Stimulated activated CD8-positive, alpha-beta memory T cell treated with anti-CD3 and anti-CD28 coated beads, Interleukin-2, amount 100 ng/mL, for 48 hours (primary cell): ENCODE measurements around the gene TMEM44.
"Not testable (repeated sequence)": the region's sequence is repeated elsewhere in the genome, so short reads cannot be mapped to it uniquely, and the experiment has no call there.

ENCODE experiments used
- DNase-seq, 2 donors: peaks; one replicate each; pipeline ENCODE4 v3.0.0-alpha.2; 2020; ENCODE audit warnings: low read depth in 2 of 2

Gene TMEM44

DNA sequence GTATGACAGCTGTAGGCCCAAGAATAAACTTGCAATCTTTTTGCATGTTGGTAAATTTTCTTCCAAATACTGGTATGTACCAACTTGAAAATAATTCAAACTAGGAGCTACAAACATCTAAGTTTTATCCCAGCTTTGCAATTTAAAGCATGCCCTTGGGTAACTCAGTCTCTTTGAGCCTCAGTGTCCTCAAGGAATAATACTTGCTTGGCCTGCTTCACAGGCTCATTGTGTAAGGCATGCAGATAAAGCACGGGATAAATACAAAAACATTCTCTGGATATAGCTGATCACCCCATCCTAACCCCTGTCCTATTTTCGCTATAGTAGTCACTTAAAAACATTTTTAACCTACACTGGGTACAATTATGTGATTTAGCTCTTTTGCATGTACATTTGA, 9.6 kb upstream of the TMEM44 start:
- DNase-seq = no peak

- DNase-seq = peak in 1 of 2 donors; percentile 19
These were observed 7.6 kb upstream of the TMEM44 start for GRCh38 chr3:194640829-194641228.

GRCh38 chr3:194638991-194639605, 5.9 kb upstream of the TMEM44 start:
- DNase-seq = no peak

DNA sequence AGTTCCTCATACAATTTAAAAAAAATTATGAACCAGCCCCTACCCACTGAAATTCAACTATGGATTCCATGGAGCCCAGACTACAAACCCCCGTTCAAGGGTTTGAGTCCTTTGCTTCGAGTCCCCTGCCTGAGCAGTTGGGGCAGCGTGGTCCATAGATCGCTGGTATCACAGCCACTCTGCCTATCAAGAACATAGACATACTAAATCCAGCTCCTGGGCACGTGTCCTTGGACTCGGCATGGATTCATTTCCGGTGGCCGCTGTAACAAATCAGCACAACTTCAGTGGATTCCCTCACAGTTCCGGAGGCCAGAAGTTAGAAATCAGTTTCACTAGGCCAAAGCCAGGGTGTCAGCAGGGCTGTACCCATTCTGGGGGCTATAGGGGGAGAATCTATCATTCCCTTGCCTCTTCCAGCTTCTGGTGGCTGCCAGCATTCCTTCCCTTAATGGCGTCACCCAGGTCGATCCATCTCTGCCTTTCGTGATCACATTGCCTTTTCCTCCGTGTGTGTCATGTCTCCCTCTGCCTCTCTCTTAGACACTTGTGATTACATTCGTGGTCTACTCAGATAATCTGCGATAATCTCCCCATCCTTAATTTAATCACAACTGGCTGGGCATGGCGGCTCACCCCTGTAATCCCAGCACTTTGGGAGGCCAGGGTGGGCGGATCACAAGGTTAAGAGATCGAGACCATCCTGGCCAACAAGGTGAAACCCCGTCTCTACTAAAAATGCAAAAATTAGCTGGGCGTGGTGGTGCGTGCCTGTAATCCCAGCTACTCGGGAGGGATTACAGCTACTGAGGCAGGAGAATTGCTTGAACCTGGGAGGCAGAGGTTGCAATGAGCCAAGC, 4.6 kb upstream of the TMEM44 start:
- no peak for DNase-seq

DNA sequence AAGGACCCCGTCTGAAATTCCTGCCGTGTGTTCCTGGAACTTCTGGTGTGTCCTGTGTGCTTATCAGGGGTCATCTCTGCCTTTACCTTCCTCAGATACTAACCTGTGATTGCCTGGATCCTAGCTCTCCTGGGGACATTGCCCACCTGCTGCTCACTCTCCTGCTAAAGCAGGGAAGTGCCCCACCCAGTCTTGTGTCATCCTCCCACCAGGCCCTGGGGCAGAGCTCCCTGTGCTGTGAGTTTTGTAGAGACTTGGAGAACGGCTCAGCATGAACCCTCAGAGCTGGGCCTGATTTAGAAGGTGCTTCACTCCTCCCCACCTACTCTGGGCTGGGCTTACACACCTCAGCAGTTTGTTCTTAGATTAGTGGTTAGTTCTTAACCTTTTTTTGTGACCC, 3.8 kb upstream of the TMEM44 start:
- no peak for DNase-seq

DNA sequence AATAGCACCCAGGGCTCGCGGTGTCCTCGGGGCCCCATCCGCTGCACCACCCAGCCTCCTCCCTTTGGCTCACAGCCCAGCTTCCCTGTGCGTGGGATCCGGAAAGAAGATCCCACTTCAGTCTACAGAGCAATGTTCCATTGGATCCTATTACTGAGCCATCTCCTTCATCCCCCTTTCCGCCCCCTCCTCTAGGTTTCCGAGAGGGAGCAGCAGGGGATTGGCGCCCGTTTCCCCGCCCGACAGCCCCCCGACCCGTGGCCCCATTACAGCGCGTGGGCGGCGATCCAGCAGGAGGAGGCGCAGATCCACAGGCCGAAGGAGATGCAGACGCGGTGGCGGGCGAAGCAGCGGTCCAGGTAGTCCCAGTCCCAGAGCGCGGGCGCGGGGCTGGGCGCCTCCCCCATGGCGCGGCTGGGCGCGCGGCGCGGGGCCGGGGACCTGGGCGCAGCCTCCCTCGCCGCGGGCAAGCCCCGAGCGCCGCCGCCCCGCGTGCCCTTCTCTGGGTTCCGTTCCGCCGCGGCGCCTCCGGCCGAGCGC, 340 bp downstream of the TMEM44 start:
- peak in 1 of 2 donors; percentile 4 for DNase-seq

DNA sequence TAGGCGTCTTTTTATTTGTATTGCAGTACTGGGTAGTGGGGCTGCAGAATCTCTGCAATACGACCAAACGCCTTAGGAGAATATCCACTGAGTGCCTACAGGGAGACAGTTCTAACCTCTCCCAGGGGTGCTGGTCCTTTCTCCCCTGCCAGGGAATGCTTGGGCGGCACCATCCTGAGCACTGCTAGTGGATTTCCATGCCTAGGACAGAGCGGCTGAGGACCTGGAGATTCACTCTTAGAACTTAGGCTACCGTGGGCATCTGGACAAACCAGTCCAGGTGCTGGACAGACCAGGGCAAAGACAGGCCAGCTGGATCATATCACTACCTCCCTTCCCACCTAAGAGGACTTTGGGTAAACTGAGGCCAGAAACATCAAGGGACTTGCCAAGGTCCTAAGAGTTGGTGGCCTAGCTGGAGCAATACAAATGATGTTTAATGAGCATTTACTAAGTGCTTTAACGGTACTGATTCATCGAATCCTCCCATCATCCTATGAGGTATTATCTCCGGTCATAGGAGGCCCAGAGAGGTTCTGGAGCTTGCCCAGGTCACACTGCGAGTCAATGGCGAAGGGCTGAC, 902 bp downstream of the TMEM44 start:
- no peak for DNase-seq

- no peak for DNase-seq
These were observed 1.5 kb downstream of the TMEM44 start for GRCh38 chr3:194631696-194632095.

- DNase-seq = not testable (repeated sequence)
These were observed 2.5 kb downstream of the TMEM44 start for GRCh38 chr3:194630681-194631080.

- no peak for DNase-seq
These were observed 8.3 kb downstream of the TMEM44 start for GRCh38 chr3:194624956-194625355.

GRCh38 chr3:194623449-194624290, 9.5 kb downstream of the TMEM44 start:
- DNase-seq = no peak

DNA sequence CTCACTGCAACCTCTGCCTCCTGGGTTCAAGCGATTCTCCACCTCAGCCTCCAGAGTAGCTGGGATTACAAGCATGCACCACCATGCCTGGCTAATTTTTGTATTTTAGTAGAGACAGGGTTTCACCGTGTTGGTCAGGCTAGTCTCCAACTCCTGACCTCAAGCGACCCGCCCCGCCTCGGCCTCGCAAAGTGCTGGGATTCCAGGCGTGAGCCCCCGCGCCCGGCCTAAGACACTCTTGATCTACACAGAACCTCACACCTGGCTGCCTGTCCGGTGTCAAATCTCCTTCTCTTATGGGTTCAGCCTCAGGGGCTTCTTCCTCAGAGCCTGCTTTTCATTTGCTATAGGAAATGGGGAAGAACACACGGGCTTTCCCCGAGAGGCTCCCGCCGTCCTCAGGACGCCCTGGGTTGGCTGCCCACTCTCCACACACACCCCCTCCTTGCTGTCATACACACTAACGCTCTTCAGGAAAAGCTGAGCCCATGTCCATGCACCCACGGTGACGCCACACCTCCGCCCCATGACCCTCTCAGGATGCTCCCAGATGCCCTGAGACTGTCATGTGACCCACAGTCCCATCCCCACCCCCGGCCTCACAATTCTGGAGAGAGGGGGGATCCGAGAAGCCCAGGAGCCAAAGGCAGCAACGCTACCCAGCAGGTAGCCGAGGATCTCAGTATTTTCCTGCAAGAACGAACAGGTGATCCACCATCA, 10.4 kb downstream of the TMEM44 start:
- no peak for DNase-seq

DNA sequence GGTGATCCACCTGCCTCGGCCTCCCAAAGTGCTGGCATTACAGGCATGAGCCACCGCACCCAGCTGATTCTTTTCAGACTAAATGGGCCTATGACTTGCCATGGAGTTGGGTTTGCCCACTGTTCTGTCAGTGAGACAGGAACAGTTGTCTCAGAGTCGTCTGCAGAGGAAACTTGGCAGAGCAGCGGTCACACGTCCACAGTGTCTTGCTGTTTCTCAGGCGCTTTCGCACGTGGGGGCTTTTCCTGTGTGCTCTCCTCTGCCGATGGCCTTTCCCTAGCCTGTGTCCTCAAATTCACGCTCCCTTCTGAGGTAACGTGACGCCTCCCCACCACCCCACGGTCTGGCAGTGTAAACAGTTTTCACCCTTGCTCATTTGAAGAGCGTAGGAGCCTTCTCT, 11.3 kb downstream of the TMEM44 start:
- DNase-seq = no peak

DNA sequence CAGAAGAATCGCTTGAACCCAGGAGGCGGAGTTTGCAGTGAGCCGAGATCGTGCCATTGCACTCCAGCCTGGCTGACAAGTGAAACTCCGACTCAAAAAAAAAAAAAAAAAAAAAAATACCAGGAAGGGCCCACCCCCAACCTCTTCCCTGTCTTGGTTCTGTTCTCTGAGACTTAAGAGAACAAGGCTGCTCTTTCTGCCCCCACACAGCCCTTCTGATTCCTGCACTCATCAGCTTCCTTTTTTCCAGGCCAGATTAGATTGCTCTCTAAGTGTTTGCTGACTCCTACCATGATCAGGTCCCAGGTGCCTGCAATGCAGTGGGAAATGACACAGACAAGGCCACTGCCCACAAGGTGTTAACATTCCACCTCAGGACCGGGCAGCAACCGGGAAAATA, 13.0 kb downstream of the TMEM44 start:
- no peak for DNase-seq

GRCh38 chr3:194619741-194620140, 13.5 kb downstream of the TMEM44 start:
- DNase-seq = no peak

GRCh38 chr3:194618858-194619608, 14.2 kb downstream of the TMEM44 start:
- no peak for DNase-seq

DNA sequence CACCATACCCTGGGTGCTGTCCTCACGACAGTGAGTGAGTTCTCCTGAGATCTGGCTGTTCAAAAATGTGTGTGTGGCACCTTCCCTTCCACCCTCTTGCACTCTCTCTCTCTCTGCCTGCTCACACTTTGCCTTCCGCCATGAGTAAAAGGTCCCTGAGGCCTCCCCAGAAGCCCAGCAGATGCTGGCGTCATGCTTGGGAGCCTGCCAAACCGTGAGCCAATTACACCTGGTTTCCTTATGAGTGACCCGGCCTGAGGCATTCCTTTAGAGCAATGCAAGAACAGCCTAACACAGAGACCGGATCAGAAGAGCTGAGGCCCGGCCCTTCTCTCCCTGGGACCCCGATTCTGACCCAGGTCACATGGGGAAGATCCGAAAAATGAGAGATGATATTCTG, 15.4 kb downstream of the TMEM44 start:
- no peak for DNase-seq

GRCh38 chr3:194617143-194617671, 16.0 kb downstream of the TMEM44 start:
- no peak for DNase-seq

DNA sequence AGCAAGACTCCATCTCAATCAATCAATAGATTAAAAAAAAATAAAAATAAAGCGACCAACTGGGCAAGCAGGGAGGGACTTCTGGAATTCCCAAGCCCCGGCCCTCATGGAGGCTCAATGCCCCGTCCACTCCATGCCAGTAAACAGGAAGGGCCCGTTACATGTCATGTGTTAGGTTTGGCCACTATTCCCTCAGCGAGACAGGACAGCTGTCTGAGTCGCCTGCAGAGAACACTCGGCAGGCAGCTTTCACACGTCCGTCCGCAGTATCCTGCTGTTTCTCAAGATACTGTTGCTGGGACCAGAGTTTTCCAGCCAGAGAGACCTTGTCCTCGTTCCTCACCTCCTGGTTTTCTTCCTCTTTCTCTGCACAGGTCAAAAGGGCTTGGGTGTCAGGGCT, 18.0 kb downstream of the TMEM44 start:
- no peak for DNase-seq

- DNase-seq = no peak
These were observed 21.0 kb downstream of the TMEM44 start for GRCh38 chr3:194612221-194612620.
